VCaP (cell line): Measurements from ENCODE around the gene FOXR1.

Source experiments
- H3K27ac ChIP-seq: fragments of 450-650 bp; 2 replicates; pipeline ENCODE4 v1.5.1; 2017
- TF ChIP-seq, protein P1 (sequence below): fragments of 450-650 bp; conservative IDR thresholded peaks from 2 replicates; pipeline ENCODE4 v1.5.1; 2017; ENCODE audit warnings: mild to moderate bottlenecking, moderate library complexity

The FOXR1 gene

DNA sequence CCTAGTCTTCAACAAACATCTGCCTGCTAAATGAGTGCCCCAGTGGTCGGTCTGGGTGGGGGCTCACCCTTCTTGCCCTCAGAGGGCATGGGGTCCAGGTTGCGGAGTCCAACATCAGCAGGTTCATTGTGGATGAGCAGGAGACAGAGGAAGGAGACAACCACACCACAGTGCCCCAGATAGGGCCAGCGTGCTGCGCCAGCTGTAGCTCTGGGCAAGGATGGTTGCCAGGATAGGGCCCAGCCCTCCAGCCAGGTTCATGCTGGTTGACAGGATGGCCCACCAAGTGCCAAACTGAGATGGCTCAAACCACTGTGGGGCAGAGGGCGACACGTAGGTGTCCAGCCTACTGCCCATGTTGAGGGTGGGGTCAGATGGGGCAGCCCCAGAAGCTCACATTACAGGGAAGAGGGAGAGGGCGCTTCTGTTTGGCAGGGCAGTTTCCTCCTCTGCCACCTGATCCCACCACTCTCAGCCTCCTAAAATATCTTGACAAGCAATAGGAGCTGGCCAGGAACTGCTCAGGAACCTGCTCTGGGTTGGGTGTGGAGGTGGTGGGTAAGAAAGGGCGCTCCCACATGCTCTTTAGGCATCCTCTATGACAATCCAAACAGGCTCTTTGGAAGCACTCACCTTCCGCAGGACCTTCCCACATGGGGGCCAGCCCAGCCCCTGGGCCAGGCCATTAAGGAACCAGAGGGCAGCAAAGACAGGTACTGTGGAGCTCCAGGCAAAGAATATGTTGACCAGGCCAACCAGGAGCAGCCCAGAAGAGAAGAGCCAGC, 56.2 kb downstream of the FOXR1 start:
- TF ChIP-seq, protein P1, sequence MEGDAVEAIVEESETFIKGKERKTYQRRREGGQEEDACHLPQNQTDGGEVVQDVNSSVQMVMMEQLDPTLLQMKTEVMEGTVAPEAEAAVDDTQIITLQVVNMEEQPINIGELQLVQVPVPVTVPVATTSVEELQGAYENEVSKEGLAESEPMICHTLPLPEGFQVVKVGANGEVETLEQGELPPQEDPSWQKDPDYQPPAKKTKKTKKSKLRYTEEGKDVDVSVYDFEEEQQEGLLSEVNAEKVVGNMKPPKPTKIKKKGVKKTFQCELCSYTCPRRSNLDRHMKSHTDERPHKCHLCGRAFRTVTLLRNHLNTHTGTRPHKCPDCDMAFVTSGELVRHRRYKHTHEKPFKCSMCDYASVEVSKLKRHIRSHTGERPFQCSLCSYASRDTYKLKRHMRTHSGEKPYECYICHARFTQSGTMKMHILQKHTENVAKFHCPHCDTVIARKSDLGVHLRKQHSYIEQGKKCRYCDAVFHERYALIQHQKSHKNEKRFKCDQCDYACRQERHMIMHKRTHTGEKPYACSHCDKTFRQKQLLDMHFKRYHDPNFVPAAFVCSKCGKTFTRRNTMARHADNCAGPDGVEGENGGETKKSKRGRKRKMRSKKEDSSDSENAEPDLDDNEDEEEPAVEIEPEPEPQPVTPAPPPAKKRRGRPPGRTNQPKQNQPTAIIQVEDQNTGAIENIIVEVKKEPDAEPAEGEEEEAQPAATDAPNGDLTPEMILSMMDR = no peak

DNA sequence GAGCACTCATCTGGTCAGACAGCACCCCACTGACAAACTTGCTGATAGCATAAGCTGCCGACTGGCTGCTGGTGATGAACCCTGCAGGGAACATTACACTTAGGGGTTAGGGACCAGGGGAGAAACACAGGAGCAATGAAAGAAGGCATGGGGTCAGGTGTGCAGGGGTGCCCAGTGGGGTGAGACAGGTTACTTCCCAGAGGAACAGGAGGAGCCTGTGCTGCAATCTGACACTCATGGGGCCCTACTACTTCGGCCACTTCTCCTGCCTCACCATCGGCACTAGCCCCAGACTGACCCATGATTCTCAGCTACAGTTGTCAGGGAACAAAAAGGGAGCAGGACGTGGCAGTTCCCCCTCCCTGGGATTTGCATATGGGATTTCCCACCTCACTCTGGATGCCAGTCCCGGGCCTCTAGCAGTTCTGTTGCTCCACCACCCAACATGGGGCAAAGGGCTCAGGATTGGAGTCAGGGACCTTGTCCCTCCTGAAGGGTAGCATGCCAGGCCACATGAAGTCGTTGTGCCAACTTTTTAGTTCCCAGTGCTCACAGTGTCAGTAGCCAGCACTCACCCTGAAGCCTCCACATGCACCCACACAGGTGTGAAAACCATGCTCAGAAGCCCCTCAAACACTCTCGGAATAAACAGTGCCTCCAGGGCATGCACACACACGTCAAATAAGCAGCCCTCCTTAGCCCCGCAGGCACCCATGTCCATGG, 56.9 kb downstream of the FOXR1 start:
- TF ChIP-seq, protein P1 = no peak
- H3K27ac ChIP-seq = peak overlapping the region; percentile 88

More for the DNA sequence above, 56.2 kb downstream of the FOXR1 start:
- H3K27ac ChIP-seq = peak overlapping the region; percentile 88; the same call in 1 of the 2 replicates

DNA sequence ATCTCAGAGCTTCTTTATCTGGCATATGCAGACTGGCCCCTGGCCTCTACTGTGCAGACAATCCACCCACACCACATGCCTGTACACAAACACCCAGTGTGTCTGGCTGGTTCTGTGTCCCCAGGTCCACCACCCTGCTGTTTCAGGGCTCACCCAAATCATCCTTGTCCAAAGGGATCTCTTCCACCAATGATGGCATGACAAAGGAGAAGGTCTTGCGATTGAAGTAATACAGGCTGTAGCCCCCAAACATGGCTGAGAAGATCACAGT, 57.4 kb downstream of the FOXR1 start:
- peak overlapping the region; percentile 88 for H3K27ac ChIP-seq
- TF ChIP-seq, protein P1 = no peak

DNA sequence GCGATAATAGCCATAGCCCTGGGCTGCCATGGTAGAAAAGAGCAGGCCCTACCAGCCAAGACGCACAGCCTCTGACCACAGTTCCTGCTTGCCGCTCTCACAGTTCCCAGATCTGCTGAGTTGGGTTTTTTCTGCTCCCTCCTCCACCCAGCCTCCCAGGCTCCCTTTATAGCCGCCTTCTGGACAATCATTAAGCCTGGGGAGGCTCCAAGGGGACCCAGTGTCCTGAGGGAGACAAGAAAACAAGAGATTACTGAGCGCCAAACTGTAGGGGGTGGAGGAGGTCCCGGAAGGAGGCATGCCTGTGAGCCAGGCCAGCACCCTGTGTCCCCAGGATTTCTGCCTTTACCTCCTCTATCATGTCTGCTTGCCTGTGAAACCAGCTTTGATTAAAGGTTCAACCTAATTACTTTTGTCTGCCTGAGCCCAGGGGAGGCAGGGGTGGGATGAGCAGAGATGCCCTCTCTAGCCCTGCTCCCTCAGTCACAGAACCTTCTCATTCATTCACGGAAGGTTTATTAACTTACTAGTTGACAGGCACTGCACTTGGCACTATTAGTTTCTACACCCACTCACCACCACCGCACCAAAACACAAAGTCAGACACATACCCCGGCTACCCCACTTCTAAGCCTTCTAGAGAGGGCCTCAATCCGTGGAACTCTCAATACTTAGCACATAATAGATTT, 57.9 kb downstream of the FOXR1 start:
- TF ChIP-seq, protein P1 = no peak
- H3K27ac ChIP-seq = peak overlapping the region; percentile 88

DNA sequence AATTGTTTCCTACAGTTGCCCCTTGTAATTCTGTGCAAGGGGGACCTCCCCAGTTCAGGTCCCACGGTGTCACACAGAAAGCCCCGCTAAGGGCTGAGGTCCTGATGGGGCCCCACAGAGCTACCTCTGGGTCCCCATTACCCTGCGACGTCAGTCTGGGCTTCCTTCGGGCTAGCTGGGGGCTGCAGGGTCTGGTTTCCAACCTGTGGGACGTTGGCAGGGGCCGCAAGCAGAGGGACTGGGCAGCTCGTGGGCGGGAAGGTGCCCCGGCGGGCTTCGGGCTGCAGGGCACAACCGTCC, 58.4 kb downstream of the FOXR1 start:
- H3K27ac ChIP-seq = peak overlapping the region; percentile 88

DNA sequence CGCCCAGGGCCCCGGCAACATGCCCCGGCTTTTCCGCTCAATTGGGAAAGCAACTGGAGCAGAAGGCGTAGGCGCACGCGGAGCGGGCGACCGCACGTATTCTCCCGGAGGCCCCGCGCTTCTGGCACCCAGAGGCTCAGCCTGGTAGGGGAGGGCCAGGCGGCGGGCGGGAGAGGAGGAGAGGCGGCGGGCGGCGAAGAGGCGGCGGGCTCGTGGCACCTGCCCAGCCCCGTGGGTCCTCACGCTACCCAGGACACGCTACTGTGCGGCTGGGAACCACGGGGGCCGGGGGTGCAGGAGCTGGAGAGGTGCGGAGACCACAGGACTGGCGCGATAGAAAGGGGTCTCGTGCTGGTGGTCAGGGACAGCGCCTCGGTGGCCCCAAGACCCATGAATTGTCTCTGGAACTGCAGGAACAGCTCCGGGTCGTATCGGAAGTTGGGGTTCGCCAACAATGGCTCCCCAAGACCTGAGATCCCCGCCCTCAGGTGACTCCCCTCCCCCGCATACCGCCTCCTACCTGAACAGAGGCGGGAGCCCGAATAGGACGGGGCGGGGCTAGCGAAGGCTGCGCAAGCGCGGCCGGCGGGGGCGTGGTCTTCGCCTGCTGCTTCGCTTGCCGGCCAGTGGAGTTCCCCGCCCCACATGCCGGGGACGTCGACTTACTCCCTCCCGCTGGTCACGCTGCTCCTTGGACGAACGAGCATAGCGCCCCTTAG, 58.9 kb downstream of the FOXR1 start, which contains the start of gene SLC37A4:
Gene SLC37A4 (minus strand): TSS at position 549 of the 719 bp plus-strand sequence.
- TF ChIP-seq, protein P1 = no peak; the same call in 1 of the 2 replicates

More for the DNA sequence above, 58.4 kb downstream of the FOXR1 start:
- TF ChIP-seq, protein P1 = no peak

More for the DNA sequence above, 58.9 kb downstream of the FOXR1 start, which contains the start of gene SLC37A4:
- H3K27ac ChIP-seq = peak within 1 kb of the TSS; percentile 88
